Activated CD8-positive, alpha-beta memory T cell treated with anti-CD3 and anti-CD28 coated beads for 36 hours (primary cell): ENCODE data around the gene JADE2. TPM values are rescaled to one million over a fixed set of nuclear protein-coding genes. Genes with fewer than 3 reads are reported as not detected.
"Not testable (repeated sequence)": the region's sequence is repeated elsewhere in the genome, so short reads cannot be mapped to it uniquely, and the experiment has no call there.

Experiments
- CTCF ChIA-PET: fragments of 350-600 bp; sonication (Branson Sonifier 250); formaldehyde crosslinking; loops from one replicate; lab custom pipeline; 2021; ENCODE audit warnings: antibody characterized with exemption; lab: Charles Lee
- POLR2A ChIA-PET: fragments of 350-600 bp; sonication (Branson Sonifier 250); formaldehyde crosslinking; loops from one replicate; lab custom pipeline; 2021; ENCODE audit warnings: antibody characterized with exemption; lab: Charles Lee
- total RNA-seq, 2 experiments: library from RNA; stranded (reverse); gene quantifications; one replicate each; pipeline ENCODE4 v1.2.3, GENCODE V29; 2021

The JADE2 gene
- 10 to 100 TPM; 71.5 to 74.2 TPM for total RNA-seq

- CTCF ChIA-PET = interaction anchor here (0.6 to 3.1 kb wide), 7 partner anchors 11 to 114 kb away, joined by 3 to 13 read pairs (median 3); partner anchors contain the start of gene CDKN2AIPNL
- POLR2A ChIA-PET = interaction anchor here (0.6 to 2.3 kb wide), 15 partner anchors 10 to 1150 kb away, joined by 3 to 17 read pairs (median 5); partner anchors contain the start of genes CDKN2AIPNL, PPP2CA and UBE2B
These were observed at the start of gene JADE2 for GRCh38 chr5:134524826-134525682. Gene JADE2, plus strand, starts transcription at chr5:134525670. Its CDS starts 10,188 bp downstream, at chr5:134535858.

- ChIA-PET POLR2A (no interaction called here), CTCF (interaction anchor here (1.2 kb wide), 1 partner anchor 9 kb away, joined by 3 read pairs; no protein-coding TSS in a partner anchor)
These were observed 47.8 kb upstream of the JADE2 start for GRCh38 chr5:134477462-134478245.

GRCh38 chr5:134479839-134480238 lies 45.6 kb upstream of the JADE2 start:
- ChIA-PET CTCF (interaction anchor here (0.9 kb wide), 1 partner anchor 13 kb away, joined by 3 read pairs; no protein-coding TSS in a partner anchor), POLR2A (no interaction called here)

GRCh38 chr5:134489227-134489944 lies 36.1 kb upstream of the JADE2 start:
- POLR2A ChIA-PET = no interaction called here
- CTCF ChIA-PET = no interaction called here

GRCh38 chr5:134490255-134490924 lies 35.1 kb upstream of the JADE2 start:
- CTCF ChIA-PET = no interaction called here
- POLR2A ChIA-PET = no interaction called here

- CTCF ChIA-PET = no interaction called here
- POLR2A ChIA-PET = no interaction called here
These were observed 34.6 kb upstream of the JADE2 start for GRCh38 chr5:134490925-134491271.

GRCh38 chr5:134491841-134492442 lies 33.5 kb upstream of the JADE2 start:
- CTCF ChIA-PET = no interaction called here
- POLR2A ChIA-PET = no interaction called here

- ChIA-PET CTCF (interaction anchor here (1.1 kb wide), 1 partner anchor 9 kb away, joined by 3 read pairs; no protein-coding TSS in a partner anchor), POLR2A (no interaction called here)
These were observed 32.9 kb upstream of the JADE2 start for GRCh38 chr5:134492568-134492967.

GRCh38 chr5:134493461-134494055 lies 31.9 kb upstream of the JADE2 start:
- CTCF ChIA-PET = interaction anchor here (1.1 kb wide), 1 partner anchor 8 kb away, joined by 3 read pairs; no protein-coding TSS in a partner anchor
- POLR2A ChIA-PET = no interaction called here

GRCh38 chr5:134494780-134495179 lies 30.7 kb upstream of the JADE2 start:
- ChIA-PET CTCF (interaction anchor here (1.0 kb wide), 1 partner anchor 93 kb away, joined by 3 read pairs; no protein-coding TSS in a partner anchor), POLR2A (no interaction called here)

- CTCF ChIA-PET = interaction anchor here (1.8 kb wide), 1 partner anchor 20 kb away, joined by 3 read pairs; no protein-coding TSS in a partner anchor
- POLR2A ChIA-PET = not testable (repeated sequence)
These were observed 25.6 kb upstream of the JADE2 start for GRCh38 chr5:134499905-134500304.

- POLR2A ChIA-PET = no interaction called here
- CTCF ChIA-PET = interaction anchor here (1.3 to 1.8 kb wide), 3 partner anchors 8 to 25 kb away, joined by 3 to 4 read pairs (median 3); no protein-coding TSS in a partner anchor
These were observed 24.6 kb upstream of the JADE2 start for GRCh38 chr5:134500699-134501430.

GRCh38 chr5:134502259-134502658 lies 23.2 kb upstream of the JADE2 start:
- ChIA-PET POLR2A (interaction anchor here (1.5 kb wide), 2 partner anchors 22 to 36 kb away, joined by 7 to 10 read pairs; no protein-coding TSS in a partner anchor), CTCF (interaction anchor here (1.3 to 2.8 kb wide), 4 partner anchors 9 to 36 kb away, joined by 3 to 12 read pairs (median 4); no protein-coding TSS in a partner anchor)

GRCh38 chr5:134503088-134503936 lies 22.2 kb upstream of the JADE2 start:
- ChIA-PET POLR2A (interaction anchor here (0.8 to 1.5 kb wide), 4 partner anchors 9 to 37 kb away, joined by 3 to 10 read pairs (median 6); no protein-coding TSS in a partner anchor), CTCF (interaction anchor here (1.2 to 2.8 kb wide), 3 partner anchors 22 to 37 kb away, joined by 4 to 12 read pairs (median 7); partner anchors contain the start of gene JADE2)

- ChIA-PET CTCF (interaction anchor here (1.2 to 2.8 kb wide), 3 partner anchors 21 to 38 kb away, joined by 4 to 12 read pairs (median 7); partner anchors contain the start of gene JADE2), POLR2A (interaction anchor here (0.8 to 1.5 kb wide), 4 partner anchors 8 to 38 kb away, joined by 3 to 10 read pairs (median 6); no protein-coding TSS in a partner anchor)
These were observed 21.5 kb upstream of the JADE2 start for GRCh38 chr5:134503937-134504437.
